Daoy (cell line): ENCODE results near the gene FXYD6. TPM values are rescaled to one million over a fixed set of nuclear protein-coding genes. Genes with fewer than 3 reads are reported as not detected.

Experiments used
- DNase-seq: peaks from one replicate; pipeline ENCODE4 v3.0.0-alpha.2; 2015; ENCODE audit warnings: low read depth
- total RNA-seq: library from RNA; depleted of rRNA; stranded (reverse); fragments of >200 nt; shearing (Covaris generic); gene quantifications from 2 replicates; pipeline ENCODE4 v1.2.3, GENCODE V29; 2014; rRNA removed

Gene FXYD6
- total RNA-seq, 1 experiment from 2014 or later, result 15.8 TPM

- DNase-seq, result no peak
Measured at GRCh38 chr11:117794135-117794534, 82.3 kb downstream of the FXYD6 start.

DNA sequence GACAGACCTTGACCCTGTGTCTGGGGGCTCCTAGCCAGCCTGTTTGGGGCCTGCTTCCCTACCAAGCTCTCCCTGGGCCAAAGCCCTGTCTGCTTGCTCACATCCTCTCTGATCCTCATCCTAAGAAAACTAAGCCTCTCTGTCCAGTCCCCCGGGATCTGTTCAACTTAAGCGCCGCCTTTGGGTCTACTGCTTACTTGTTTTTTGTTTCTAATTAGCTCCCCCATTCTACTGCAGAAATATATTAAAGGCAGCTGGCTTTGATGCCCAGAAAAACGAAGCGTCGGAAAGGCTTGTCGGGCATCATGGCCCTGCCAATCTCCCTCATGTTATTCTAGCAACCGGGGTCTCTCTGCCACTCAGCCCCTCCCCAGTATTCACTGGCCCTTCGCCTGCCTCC is 82.9 kb downstream of the FXYD6 start:
- no peak for DNase-seq

DNA sequence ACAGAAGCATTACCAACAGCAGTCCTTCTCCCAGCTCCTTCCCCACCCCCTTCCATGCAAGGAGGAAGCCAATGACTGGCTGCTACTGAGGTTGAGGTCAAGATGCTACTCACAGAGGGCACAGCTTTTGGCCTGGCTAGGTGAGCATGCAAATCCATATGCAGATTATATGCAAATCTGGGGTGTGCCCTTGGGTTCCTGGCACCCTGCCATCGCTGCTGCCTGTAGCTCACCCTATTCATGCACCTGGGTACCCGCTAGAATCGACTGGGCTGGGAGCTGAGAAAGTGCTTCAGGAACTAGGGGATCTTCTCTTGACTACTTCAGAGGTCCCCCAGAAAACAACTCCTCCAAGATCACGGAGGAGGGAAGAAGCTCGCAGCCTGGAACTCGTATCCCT is 83.5 kb downstream of the FXYD6 start:
- DNase-seq, result no peak

DNA sequence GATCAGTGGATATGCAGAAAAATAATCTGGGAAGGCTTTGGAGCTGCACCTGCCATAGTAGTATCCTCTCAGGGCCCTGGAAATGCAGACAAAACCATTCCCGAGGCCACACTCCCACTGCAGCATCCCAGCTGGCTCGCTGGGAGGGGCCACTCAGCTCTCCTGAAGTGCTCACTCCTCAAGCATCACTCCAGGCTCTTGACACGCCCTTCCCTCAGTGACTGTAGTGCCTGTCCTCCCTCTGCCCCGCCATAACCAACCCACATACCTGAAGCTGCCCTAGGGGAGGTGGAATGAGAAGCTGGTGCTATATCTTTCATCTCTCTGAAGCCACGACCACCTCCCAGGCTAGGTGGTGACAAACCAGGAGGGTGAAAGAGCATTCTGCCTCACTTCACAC is 84.2 kb downstream of the FXYD6 start:
- no peak for DNase-seq

GRCh38 chr11:117790279-117790678 is 86.2 kb downstream of the FXYD6 start:
- no peak for DNase-seq

DNA sequence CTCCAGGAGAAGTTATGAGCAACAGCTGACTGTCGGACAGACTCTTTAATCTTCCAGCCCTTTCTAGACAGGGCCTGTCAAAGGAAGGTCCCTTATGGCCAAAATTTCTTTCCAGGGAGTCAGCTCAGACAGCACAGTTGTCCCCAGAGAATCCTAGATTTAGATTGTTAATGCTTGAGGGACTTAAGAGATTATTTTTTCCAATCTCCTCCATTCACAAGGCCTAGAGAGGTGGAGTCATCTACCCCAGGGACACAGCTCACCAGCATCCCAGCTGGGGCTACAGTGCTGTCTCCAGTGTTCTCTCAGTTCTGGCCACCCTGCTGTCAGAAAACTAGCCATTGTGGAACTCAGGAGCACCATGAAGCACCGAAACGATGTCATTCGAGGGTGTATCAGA is 87.2 kb downstream of the FXYD6 start:
- DNase-seq, result no peak

Other genes with a start within 250 kb of the FXYD6 start
- gene DSCAML1, start 79.4 kb downstream of the FXYD6 start, total RNA-seq, result not detected in 2 replicates
- 1.3 TPM in 1 of 2 replicates, not detected in the other for gene FXYD2, start 51.9 kb downstream of the FXYD6 start, total RNA-seq
- gene TMPRSS13, start 52.7 kb upstream of the FXYD6 start, total RNA-seq, result 0.06 and 0.48 TPM in 2 replicates
- 0.09 and 0.29 TPM in 2 replicates for gene IL10RA, start 109.7 kb upstream of the FXYD6 start, total RNA-seq
- not detected in 2 replicates for gene TMPRSS4, start 200.4 kb upstream of the FXYD6 start, total RNA-seq
- not detected in 2 replicates for gene SMIM35, start 210.3 kb upstream of the FXYD6 start, total RNA-seq